Stimulated activated CD8-positive, alpha-beta memory T cell treated with anti-CD3 and anti-CD28 coated beads, Interleukin-4, amount 100 ng/mL, for 1 hour (primary cell): ENCODE data around the gene ZFP36L1.

Experiments used
- DNase-seq, 2 donors: peaks; one replicate each; pipeline ENCODE4 v3.0.0-alpha.2; 2020; ENCODE audit warnings: low read depth in 2 of 2, low spot score in 1 of 2

Gene ZFP36L1, protein sequence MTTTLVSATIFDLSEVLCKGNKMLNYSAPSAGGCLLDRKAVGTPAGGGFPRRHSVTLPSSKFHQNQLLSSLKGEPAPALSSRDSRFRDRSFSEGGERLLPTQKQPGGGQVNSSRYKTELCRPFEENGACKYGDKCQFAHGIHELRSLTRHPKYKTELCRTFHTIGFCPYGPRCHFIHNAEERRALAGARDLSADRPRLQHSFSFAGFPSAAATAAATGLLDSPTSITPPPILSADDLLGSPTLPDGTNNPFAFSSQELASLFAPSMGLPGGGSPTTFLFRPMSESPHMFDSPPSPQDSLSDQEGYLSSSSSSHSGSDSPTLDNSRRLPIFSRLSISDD

DNA sequence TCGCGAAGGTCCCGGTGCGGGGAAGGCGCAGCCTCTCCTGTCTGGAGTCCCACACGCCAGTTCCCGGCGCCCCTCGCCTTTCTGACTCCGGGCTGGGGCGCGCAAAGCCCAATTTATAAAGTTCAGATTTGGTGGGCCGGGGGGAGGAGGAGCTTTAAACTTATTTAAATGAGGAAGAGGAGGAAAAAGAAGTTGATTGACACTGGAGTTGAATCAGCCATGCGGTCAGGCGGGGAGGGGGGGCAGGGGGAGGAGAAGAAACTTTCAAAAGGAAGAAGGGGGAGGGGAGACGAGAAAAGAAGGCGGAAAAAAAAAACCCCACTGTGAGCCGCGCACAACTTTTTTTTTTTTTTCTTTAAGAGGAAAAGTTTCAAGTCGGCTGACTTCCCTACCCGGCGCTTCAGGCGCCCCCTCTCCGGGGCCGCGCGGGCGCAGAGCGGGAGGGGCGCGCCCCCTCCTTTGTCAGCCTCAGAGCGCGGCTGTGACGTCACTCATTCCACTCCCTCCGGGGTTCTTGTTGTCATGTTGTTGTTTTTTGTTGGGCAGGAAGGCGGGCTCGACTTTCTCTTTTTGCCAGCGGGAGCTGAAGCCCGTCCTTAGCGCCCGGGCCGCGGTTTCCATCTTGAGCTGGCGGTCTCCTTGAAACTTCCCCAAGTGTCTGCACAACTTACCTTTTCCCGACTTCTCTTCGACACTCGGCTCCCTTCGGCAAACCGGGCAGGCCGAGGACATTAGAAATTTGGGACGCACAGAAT, at the start of gene ZFP36L1:
ZFP36L1 (minus strand) TSS at position 89 of the 755 bp plus-strand sequence. CDS start 129 bp downstream, outside the sequence.
- peak; percentile 89 for DNase-seq

DNA sequence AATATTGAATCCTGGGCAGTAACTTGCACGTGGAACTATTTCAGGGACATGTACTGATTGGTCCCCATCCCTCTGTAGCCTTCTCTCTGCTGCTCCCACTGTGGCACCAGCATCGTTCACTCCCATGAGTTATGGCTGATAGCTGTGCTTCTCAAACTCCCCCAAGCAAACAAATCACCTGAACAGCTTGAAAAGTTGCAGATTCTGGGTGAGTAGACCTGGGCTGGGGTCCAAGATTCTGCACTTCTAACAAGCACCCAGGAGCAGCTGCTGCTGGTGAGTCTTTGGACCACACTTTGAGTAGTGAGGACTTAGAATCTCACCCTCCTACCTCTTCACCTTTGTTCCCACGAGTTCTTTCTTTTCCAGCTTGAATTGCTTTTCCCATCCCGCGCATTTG, 49.4 kb upstream of the ZFP36L1 start:
- DNase-seq = no peak

- no peak for DNase-seq
Observed at GRCh38 chr14:68841016-68841809, 48.3 kb upstream of the ZFP36L1 start.

- no peak for DNase-seq
Observed at GRCh38 chr14:68840454-68840853, 47.6 kb upstream of the ZFP36L1 start.

- no peak for DNase-seq
Observed at GRCh38 chr14:68836082-68836481, 43.2 kb upstream of the ZFP36L1 start.

- no peak for DNase-seq
Observed at GRCh38 chr14:68834816-68835215, 41.9 kb upstream of the ZFP36L1 start.

- no peak for DNase-seq
Observed at GRCh38 chr14:68828698-68829097, 35.8 kb upstream of the ZFP36L1 start.

DNA sequence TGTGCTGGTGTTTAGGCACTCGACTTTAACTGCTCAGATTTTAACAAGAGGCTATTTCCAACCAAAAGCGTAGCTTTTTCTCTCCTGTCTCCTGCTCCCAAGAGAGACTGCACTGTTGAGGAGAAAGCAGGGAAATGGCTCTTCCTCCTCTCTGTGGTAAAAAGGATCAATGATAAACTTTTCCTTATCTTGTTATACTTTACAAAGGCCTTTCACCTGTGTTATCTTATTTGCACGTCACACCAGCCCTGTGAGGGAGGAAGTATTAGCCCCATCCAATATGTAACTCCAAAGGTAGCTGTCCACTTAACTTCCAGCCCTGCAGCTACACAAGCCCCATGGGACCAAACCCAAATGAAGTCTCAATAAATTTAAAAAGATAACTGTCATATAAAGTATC, 32.9 kb upstream of the ZFP36L1 start:
- no peak for DNase-seq

GRCh38 chr14:68824517-68825347, 31.9 kb upstream of the ZFP36L1 start:
- DNase-seq = no peak

GRCh38 chr14:68824207-68824516, 31.3 kb upstream of the ZFP36L1 start:
- no peak for DNase-seq

GRCh38 chr14:68823434-68824206, 30.8 kb upstream of the ZFP36L1 start:
- DNase-seq = no peak

DNA sequence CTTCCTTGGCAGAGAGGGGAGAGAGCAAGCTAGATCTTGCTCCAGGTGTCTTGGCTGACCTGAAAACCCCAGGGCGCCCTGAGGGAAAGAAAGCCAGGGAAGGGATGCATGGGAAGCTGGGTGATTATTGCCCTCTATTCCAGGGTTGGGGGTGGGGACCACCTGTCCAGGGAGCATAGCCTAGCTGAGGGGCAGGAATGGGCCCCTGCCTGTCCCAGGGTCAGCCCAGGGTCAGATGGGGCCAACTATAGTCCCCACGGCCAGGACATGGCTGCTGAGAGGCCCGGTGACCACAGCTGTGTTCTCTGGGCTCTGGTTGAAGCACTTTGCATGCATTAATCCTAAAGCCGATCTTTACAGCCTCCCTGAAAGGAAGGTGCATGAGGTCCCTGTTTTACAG, 30.1 kb upstream of the ZFP36L1 start:
- no peak for DNase-seq

DNA sequence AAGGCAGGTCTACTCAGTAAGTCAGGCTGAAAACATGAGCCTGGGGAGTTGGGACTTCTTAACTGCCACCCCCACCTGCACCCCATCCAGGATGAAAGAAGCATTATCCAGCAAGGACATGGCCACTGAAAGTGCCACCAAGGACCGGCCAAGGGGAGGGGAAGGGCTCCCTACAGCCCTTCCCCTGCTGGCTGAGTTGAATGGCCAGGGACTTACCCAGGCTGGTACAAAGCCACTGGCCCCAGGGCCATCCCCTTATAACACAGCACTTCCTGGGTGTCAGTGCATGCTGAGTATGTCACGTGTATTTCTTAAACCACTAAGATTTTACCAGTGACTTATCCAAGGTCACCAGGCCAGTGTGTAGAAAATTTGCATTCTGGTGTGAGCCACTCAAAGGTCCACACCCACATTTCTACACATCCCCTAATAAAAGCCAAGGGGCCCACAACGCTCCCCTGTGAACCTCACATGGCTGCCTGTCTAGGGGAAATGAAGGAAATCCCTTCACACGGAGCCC, 29.3 kb upstream of the ZFP36L1 start:
- no peak for DNase-seq

GRCh38 chr14:68820999-68821683, 28.3 kb upstream of the ZFP36L1 start:
- no peak for DNase-seq

DNA sequence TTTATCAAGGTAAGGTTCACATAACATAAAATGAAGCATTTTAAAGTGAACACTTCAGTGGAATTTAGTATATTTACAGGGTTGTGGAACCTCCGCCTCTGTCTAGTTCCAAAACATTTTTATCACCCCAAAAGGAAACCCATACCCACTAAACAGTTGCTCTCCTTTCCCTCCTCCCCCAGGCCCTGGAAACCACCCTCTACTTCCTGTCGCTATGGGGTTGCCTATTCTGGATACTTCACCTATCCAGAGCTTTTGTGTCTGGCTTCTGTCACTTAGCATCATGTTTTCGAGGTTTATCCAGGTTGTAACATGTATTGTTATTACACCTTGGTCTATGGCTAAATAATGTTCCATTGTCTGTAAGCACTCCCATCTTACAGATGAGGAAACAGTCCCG, 27.7 kb upstream of the ZFP36L1 start:
- no peak for DNase-seq

- no peak for DNase-seq
Observed at GRCh38 chr14:68820119-68820518, 27.3 kb upstream of the ZFP36L1 start.

- DNase-seq = no peak
Observed at GRCh38 chr14:68819260-68819691, 26.4 kb upstream of the ZFP36L1 start.

- no peak for DNase-seq
Observed at GRCh38 chr14:68817506-68818212, 24.8 kb upstream of the ZFP36L1 start.

DNA sequence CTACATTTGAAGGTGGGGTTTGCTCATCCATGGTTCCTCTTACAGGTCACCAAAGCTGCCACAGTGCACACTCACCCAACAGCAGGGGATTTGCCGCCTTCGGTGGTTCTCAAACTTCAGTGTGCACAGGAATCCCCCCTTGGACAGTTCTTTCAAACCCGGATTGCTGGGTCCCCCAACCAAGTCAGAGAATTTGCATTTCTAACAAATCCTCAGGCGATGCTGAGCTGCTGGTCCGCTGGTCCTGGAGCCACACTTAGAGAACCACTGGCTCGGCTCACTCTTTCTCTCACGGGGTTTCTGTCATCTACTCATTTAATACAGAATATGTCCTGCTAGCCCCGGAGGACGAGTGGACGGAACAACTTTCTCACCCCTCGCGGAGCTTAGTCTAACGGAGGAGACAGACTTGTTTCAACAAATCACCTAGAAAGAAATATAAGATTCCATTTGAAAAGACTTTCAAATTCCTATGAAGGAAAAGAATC, 24.1 kb upstream of the ZFP36L1 start:
- DNase-seq = no peak
